Activated CD4-positive, alpha-beta T cell treated with anti-CD3 and anti-CD28 coated beads, Interleukin-2, Interleukin-6, amounts not matched to agents 100 ng/mL and 50 ng/mL, durations not matched to agents 16 hours and 8 hours (primary cell): Measurements from ENCODE around the gene DAP3.
"Not testable (repeated sequence)": the region's sequence is repeated elsewhere in the genome, so short reads cannot be mapped to it uniquely, and the experiment has no call there.

Experiments used
- DNase-seq: peaks from one replicate; pipeline ENCODE4 v3.0.0-alpha.2; 2020

The DAP3 gene

DNA sequence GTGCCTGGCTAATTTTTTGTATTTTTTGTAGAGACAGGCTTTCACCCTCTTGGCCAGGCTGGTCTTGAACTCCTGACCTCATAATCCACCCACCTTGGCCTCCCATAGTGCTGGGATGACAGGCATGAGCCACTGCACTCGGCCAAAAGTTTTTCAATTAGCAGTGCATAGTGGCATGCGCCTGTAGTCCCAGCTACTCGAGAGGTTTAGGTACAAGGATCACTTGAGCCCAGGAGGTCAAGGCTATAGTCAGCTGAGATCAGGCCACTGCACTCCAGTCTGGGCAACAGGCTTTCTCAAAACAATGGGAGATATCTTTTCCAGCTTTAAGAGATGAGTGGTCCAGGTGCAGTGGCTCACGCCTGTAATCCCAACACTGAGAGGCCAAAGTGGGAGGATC, 30.8 kb downstream of the DAP3 start:
- DNase-seq = no peak

GRCh38 chr1:155725142-155725541, 36.3 kb downstream of the DAP3 start:
- no peak for DNase-seq

DNA sequence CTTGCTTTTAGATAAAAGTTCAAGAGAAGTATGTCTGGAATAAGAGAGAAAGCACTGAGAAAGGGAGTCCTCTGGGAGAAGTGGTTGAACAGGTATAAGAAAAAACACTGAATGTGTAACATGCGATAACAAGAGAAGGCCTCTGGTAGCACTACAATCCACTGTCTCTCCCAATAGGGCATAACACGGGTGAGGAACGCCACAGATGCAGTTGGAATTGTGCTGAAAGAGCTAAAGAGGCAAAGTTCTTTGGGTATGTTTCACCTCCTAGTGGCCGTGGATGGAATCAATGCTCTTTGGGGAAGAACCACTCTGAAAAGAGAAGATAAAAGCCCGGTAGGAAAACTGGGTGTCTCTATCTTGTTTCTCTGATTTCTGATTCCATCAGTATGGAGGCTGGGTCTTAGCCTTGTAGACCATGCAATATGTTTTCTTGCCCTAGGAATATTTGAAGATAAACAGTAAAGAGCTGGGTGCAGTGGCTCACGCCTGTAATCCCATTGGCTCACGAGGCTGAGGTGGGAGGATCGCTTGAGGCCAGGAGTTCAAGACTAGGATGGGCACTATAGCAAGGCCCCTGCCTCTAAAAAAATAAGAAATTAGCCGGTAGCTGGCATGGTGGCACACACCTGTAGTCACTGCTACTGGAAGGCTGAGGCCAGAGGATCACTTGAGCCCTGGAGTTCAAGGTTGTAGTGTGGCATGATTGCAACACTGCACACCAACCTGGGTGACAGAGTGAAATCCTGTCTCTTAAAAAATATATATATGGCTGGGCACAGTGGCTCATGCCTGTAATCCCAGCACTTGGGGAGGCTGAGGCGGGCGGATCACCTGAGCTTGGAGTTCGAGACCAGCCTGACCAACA, 40.4 kb downstream of the DAP3 start:
- peak; percentile 36 for DNase-seq

- DNase-seq = no peak
Measured at GRCh38 chr1:155740995-155741394, 52.1 kb downstream of the DAP3 start.

GRCh38 chr1:155741908-155742307, 53.0 kb downstream of the DAP3 start:
- DNase-seq = no peak

GRCh38 chr1:155744711-155745283, 55.9 kb downstream of the DAP3 start:
- no peak for DNase-seq

DNA sequence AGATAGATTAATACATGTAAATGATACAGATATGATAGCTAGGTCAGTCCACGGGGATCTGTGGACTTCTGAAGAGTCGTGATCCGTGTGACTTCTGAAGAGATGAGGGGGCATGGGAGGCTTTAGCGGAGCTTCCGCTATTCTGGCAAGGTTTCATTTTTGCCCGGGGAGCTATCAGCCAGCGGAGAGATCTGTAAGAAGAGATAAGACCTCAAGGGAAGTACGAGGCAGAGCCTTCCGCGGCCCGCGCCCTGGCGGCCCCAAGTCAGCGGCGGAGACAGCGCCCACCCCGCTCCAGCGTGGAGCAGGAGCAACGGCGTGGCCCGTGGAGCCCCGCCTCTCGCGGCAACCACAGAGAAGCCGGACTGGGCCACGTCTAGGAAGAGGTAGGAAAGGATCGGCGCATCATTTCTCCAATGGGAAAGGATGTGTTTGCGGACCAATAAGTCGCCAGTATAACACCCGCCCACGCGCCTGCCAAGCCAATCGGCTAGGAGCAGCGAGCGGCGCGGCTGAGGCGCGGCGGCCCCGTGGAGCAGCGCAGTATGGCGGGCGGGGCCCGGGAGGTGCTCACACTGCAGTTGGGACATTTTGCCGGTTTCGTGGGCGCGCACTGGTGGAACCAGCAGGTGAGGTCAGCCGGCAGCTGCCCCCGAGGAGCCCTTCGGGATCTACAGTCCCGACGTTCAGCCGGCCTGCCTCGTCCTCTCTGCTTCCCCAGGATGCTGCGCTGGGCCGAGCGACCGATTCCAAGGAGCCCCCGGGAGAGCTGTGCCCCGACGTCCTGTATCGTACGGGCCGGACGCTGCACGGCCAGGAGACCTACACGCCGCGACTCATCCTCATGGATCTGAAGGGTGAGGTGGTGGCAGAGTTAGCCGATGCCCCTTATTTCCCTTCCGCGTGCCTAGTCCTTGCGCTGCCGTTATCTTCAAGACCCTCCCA, 56.7 kb downstream of the DAP3 start:
- DNase-seq = peak; percentile 98

DNA sequence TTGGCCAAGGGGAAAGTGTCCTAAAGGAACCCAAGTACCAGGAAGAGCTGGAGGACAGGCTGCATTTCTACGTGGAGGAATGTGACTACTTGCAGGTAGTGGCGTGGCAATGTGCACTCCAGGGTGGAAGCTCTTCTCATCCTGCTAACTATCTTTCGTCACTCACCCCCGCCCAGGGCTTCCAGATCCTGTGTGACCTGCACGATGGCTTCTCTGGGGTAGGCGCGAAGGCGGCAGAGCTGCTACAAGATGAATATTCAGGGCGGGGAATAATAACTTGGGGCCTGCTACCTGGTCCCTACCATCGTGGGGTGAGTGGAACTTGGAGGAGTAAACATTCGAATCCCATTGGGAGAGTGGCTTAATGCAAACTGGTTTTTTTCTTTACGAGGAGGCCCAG, 58.7 kb downstream of the DAP3 start:
- not testable (repeated sequence) for DNase-seq

DNA sequence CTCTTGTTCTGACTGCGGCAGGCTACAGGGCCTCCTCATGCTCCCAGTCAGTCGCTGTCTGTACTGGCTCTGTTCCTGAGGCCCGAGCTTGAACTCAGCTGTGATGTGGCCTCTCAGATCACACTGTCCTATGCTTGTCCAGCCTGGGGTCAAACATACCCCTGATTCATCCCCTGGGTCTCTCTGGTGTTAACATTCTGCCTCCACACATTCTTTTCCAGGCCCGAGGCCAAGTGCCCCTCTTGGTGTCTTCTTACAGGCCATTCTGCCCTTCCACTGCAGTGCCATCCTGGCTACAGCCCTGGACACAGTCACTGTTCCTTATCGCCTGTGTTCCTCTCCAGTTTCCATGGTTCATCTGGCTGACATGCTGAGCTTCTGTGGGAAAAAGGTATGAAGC, 59.2 kb downstream of the DAP3 start:
- DNase-seq = not testable (repeated sequence)

- not testable (repeated sequence) for DNase-seq
Measured at GRCh38 chr1:155759017-155759416, 70.1 kb downstream of the DAP3 start.

DNA sequence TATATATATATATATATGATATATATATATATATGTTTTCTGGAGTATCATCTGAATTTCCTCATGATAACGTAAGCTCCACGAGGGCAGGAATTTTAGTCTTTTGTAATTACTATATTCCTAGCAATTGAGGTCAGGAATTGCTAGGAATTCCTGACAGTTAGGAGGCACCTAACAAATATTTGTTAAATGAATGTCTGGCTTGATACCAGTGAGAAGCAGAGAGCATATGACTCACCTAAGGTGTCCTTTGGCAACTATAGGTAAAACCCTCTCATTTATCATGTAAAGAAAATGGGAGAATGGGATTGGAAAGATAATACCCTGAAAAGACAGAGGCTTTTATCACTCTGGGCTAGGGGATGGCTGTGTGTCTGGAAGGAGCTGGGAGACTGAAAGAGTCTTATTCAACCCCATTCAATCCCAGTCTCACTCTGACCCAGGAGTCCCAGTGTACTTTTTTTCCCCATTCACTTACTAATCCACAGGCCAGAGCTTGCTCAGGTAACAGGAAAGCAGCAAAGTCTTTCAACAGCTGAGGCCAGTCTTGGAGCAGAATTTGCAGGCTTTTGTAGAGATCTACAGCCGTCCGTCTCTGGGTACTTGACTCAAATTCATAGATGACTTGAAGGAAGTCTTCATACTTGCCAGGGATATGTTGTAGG, 71.2 kb downstream of the DAP3 start:
- DNase-seq = no peak

GRCh38 chr1:155760751-155761475, 72.0 kb downstream of the DAP3 start:
- no peak for DNase-seq

DNA sequence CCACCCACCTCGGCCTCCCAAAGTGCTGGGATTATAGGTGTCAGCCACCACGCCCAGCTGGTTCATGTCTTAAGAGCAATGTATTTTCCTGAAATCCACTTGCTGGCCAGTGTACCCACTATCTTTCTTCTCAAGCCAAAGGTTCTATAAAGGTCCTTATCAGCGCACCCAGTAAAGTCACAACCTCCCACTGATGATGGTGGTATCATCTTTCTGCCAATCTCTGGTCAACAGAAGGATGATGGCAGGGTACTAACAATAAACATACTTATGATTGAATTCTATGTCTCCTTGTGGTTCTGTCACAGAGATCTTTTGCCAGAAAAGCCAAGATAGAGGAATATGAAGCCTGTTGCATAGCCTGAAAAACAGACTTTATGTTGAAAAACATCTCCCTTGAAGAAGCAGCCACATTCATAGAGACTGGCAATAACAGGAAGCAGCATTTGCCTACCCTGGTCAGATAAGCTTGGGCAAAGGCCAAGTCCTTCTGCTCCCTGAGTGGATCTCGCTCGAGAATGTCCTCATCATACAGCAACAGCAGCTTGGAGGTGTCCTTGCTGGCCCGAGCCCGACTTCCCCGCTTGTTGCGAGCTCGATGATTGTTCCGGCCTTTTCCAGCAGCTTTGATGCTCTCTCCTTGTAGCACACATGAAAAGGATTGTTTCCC, 73.0 kb downstream of the DAP3 start:
- DNase-seq = no peak

- DNase-seq = not testable (repeated sequence)
Measured at GRCh38 chr1:155763090-155763815, 74.4 kb downstream of the DAP3 start.

DNA sequence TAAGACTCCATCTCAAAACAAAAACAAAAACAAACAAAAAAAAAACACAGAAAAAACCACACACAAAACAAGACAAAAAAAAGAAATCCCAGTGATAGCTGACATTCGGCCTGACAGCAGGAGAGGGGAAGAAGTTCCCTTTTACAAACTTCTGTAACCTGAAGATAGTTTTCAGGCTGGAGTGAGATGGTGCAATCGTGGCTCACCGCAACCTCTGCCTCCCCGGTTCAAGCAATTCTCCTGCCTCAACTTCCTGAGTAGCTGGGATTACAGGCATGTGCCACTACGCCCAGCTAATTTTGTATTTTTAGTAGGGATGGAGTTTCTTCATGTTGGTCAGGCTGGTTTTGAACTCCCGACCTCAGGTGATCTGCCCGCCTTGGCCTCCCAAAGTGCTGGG, 75.1 kb downstream of the DAP3 start:
- DNase-seq = not testable (repeated sequence)

- not testable (repeated sequence) for DNase-seq
Measured at GRCh38 chr1:155767399-155767989, 78.6 kb downstream of the DAP3 start.

- no peak for DNase-seq
Measured at GRCh38 chr1:155769257-155769656, 80.4 kb downstream of the DAP3 start.

DNA sequence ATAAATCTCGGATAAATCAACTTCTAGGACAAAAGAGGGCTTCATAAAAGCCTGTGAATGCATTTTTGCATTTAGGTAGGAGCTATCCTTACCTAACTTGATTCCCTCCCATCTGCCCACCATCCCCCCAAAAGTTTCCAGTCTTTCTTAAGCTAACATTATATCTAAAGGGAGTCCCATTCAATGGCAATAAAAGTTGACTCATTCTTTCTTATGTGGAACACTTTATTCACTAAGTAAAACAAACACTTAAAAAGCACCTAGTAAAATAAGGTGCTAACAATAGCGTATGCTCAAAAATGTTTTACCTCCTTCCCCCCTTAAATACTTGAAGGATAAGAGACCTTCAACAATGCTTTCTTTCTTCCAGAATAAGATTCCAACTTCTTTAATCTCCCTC, 84.3 kb downstream of the DAP3 start:
- no peak for DNase-seq

GRCh38 chr1:155776414-155776813, 87.5 kb downstream of the DAP3 start:
- DNase-seq = peak; percentile 9

GRCh38 chr1:155777582-155777981, 88.7 kb downstream of the DAP3 start:
- DNase-seq = no peak
